Endothelial cell of umbilical vein (primary cell): ENCODE data around the gene SLC38A10. TPM values are rescaled to one million over a fixed set of nuclear protein-coding genes. Genes with fewer than 3 reads are reported as not detected.
A peak's percentile ranks its signal among the peaks of the same experiment; 100 is the strongest.

Experiments
- BruUV-seq: library from RNA; stranded (reverse); fragments of 400-500 nt; replicated peaks from 2 replicates; lab custom pipeline; 2021; lab: Mats Ljungman, UMichigan
- CTCF ChIA-PET: fragments of 300-600, 350-600 bp; sonication (Branson Sonifier 250); formaldehyde crosslinking; loops from one replicate; lab custom pipeline; 2021; ENCODE audit warnings: antibody characterized with exemption, inconsistent platforms; lab: Charles Lee
- POLR2A ChIA-PET: fragments of 300-600, 350-600 bp; sonication (Branson Sonifier 250); formaldehyde crosslinking; loops from one replicate; lab custom pipeline; 2021; ENCODE audit warnings: antibody characterized with exemption, inconsistent platforms; lab: Charles Lee
- DNase-seq: peaks from one replicate; pipeline ENCODE4 v3.0.0-alpha.2; 2011; ENCODE audit warnings: low read depth, low spot score
- FAIRE-seq: peaks from 2 replicates; lab custom pipeline; 2011; peaks lifted over from hg19 to GRCh38; lab: Jason Lieb, UNC
- H2AFZ ChIP-seq: 2 replicates; pipeline ENCODE4 v1.6.0; 2012; ENCODE audit warnings: low read depth, low read length, control low read depth, inconsistent platforms
- H3K27ac ChIP-seq: 2 replicates; pipeline ENCODE4 v1.5.1; 2011; ENCODE audit warnings: low read depth, mild to moderate bottlenecking, control low read depth, low read length, moderate library complexity; ENCODE audit not compliant: insufficient read depth
- H3K27me3 ChIP-seq, 2 experiments: 2 replicates each; pipeline versions ENCODE4 v1.6.0 to v1.6.1; 2011; ENCODE audit warnings: low read length in 2 of 2, mixed read lengths in 1 of 2; ENCODE audit not compliant: control insufficient read depth in 2 of 2, insufficient read depth in 2 of 2
- H3K36me3 ChIP-seq, 2 experiments: 2 replicates in 1 of 2; 3 replicates in 1 of 2; pipeline ENCODE4 v1.5.1; 2011; ENCODE audit warnings: low read length in 2 of 2, mild to moderate bottlenecking in 1 of 2, moderate library complexity in 1 of 2; ENCODE audit not compliant: control insufficient read depth in 2 of 2, insufficient read depth in 2 of 2; ENCODE audit errors: extremely low read depth in 1 of 2
- H3K4me1 ChIP-seq: 3 replicates; pipeline ENCODE4 v1.5.1; 2011; ENCODE audit warnings: mild to moderate bottlenecking, low read length; ENCODE audit not compliant: control insufficient read depth, insufficient read depth; ENCODE audit errors: extremely low read depth
- H3K4me2 ChIP-seq: 2 replicates; pipeline ENCODE4 v1.6.1; 2011; ENCODE audit warnings: low read length, control low read depth, mixed read lengths; ENCODE audit not compliant: insufficient read depth
- H3K4me3 ChIP-seq, 3 experiments: fragments of 200-600 bp in 1 of 3; sonication (generic), shearing (Covaris generic) in 1 of 3; replicated peaks in 1 of 3; 2 replicates each; pipeline ENCODE4 v1.5.1; 2011 to 2016; ENCODE audit warnings: control low read depth in 3 of 3, low read length in 3 of 3, mild to moderate bottlenecking in 2 of 3, inconsistent platforms in 1 of 3, low read depth in 1 of 3, moderate library complexity in 1 of 3; ENCODE audit not compliant: insufficient read depth in 1 of 3
- H3K79me2 ChIP-seq: 2 replicates; pipeline ENCODE4 v1.6.0; 2012; ENCODE audit warnings: low read length, inconsistent platforms; ENCODE audit not compliant: control insufficient read depth, insufficient read depth
- H3K9ac ChIP-seq: replicated peaks from 2 replicates; pipeline ENCODE3; 2011; ENCODE audit warnings: low read length, control low read depth; ENCODE audit not compliant: insufficient read depth; ENCODE audit errors: extremely low read depth
- H3K9me1 ChIP-seq: replicated peaks from 3 replicates; pipeline ENCODE4 v1.6.0; 2011; ENCODE audit warnings: mild to moderate bottlenecking, low read length; ENCODE audit not compliant: control insufficient read depth, insufficient read depth; ENCODE audit errors: extremely low read depth
- H3K9me3 ChIP-seq: replicated peaks from 2 replicates; pipeline ENCODE4 v1.5.1; 2012; ENCODE audit warnings: low read length, inconsistent platforms; ENCODE audit not compliant: control insufficient read depth, insufficient read depth
- H4K20me1 ChIP-seq: replicated peaks from 2 replicates; pipeline ENCODE3; 2011; ENCODE audit warnings: mild to moderate bottlenecking, low read length; ENCODE audit not compliant: control insufficient read depth, insufficient read depth; ENCODE audit errors: extremely low read depth
- CTCF ChIP-seq, 2 donors: IDR thresholded peaks; 1 replicate in 1 of 2; 2 replicates in 1 of 2; pipeline ENCODE4 v1.5.1; 2011; ENCODE audit warnings: low read length in 2 of 2, mild to moderate bottlenecking in 2 of 2, moderate library complexity in 2 of 2, control low read depth in 1 of 2, inconsistent platforms in 1 of 2, low read depth in 1 of 2; ENCODE audit not compliant: insufficient read depth in 1 of 2; ENCODE audit errors: extremely low read depth in 1 of 2
- EZH2 ChIP-seq: IDR thresholded peaks from 2 replicates; pipeline ENCODE4 v1.6.1; 2012; ENCODE audit warnings: borderline replicate concordance, low read depth, mild to moderate bottlenecking, moderate library complexity, low read length, inconsistent platforms; ENCODE audit not compliant: severe bottlenecking
- FOS ChIP-seq: IDR thresholded peaks from 2 replicates; pipeline ENCODE4 v1.6.1; 2011; ENCODE audit warnings: mild to moderate bottlenecking, low read length, moderate library complexity, borderline replicate concordance; ENCODE audit not compliant: insufficient read depth
- GATA2 ChIP-seq: IDR thresholded peaks from 2 replicates; pipeline ENCODE4 v1.7.0; 2011; ENCODE audit warnings: low read depth, mild to moderate bottlenecking, moderate library complexity, mixed read lengths, low read length; ENCODE audit not compliant: insufficient read length, insufficient read depth
- JUN ChIP-seq: IDR thresholded peaks from 2 replicates; pipeline ENCODE4 v1.6.1; 2011; ENCODE audit warnings: borderline replicate concordance, low read depth; ENCODE audit not compliant: insufficient read length, insufficient read depth
- MYC ChIP-seq: IDR thresholded peaks from one replicate; pipeline ENCODE4 v1.6.1; 2011; ENCODE audit warnings: mild to moderate bottlenecking, low read depth, low read length
- POLR2A ChIP-seq: IDR thresholded peaks from 2 replicates; pipeline ENCODE4 v1.6.1; 2012; ENCODE audit warnings: low read depth, mild to moderate bottlenecking, control low read depth, low read length
- POLR2AphosphoS5 ChIP-seq: IDR thresholded peaks from 2 replicates; pipeline ENCODE4 v1.6.1; 2012; ENCODE audit warnings: low read depth, mild to moderate bottlenecking, control low read depth, low read length, moderate library complexity; ENCODE audit not compliant: insufficient read depth
- dilution Hi-C: fragments of 300-500 bp; cut with MboI; formaldehyde crosslinking; loops from one replicate; pipeline ENCODE4 v1.15.0; 2019; ENCODE audit warnings: low sequenced_read_pairs; ENCODE audit not compliant: extremely low pct_ligation_motif_present
- intact Hi-C: fragments of 100-400 bp; cut with micrococcal nuclease; formaldehyde crosslinking; loops from one replicate; pipeline ENCODE4 v1.10.0; 2022
- polyA plus RNA-seq, 4 experiments: library from polyadenylated mRNA; depleted of rRNA in 3 of 4; stranded (reverse) in 3 of 4; unstranded in 1 of 4; fragments of >200 nt; gene quantifications; 2 replicates each; pipeline versions ENCODE4 v1.2.1 to v1.2.3, GENCODE V29; 2011 to 2012; ENCODE audit warnings: missing spikeins in 1 of 4
- total RNA-seq: library from RNA; stranded (reverse); gene quantifications from 2 replicates; pipeline ENCODE4 v1.2.3, GENCODE V29; 2021
- TF ChIP-seq, protein P1 (sequence below): IDR thresholded peaks from 2 replicates; pipeline ENCODE4 v1.6.1; 2011; ENCODE audit not compliant: insufficient read depth, insufficient read length

SLC38A10 gene
- total and polyA plus RNA-seq, 2 donors (not counting 3 experiments of a cell fraction or from before 2014, with no cell fraction given) = 72.7 to 113 TPM

- intact Hi-C loops (no loop called here), dilution Hi-C loops (no loop called here)
- DNase-seq (no peak), FAIRE-seq (no peak)
- Histone ChIP-seq H3K4me2 (no peak overlapping the region), H3K9me1 (no peaks in the 10 kb centered on the region), H3K4me1 (peaks cover 6% of the 10 kb centered on the region), H3K4me3 (no peak overlapping the region), H3K27me3 (no peaks in the 10 kb centered on the region), H4K20me1 (no peaks in the 10 kb centered on the region), H3K79me2 (no peaks in the 10 kb centered on the region), H3K9me3 (no peaks in the 10 kb centered on the region), H3K27ac (no peak overlapping the region), H2AFZ (no peak overlapping the region), H3K9ac (no peak overlapping the region), H3K36me3 (no peaks in the 10 kb centered on the region)
- TF ChIP-seq CTCF (IDR thresholded peaks at IDR 0.05; ENCODE audit: extremely low read depth in 1 of 2, insufficient read depth in 1 of 2, low read depth in 1 of 2, low read length in 2 of 2) = no peak
- TF ChIP-seq EZH2 = no peak
- BruUV-seq = no TSS peak
- POLR2A ChIA-PET = no interaction called here
- CTCF ChIA-PET = no interaction called here
Measured at GRCh38 chr17:81212365-81212764, 82.7 kb downstream of the SLC38A10 start.

GRCh38 chr17:81210868-81211267, 84.2 kb downstream of the SLC38A10 start:
- CTCF ChIA-PET = interaction anchor here (1.0 kb wide), 2 partner anchors 10 to 68 kb away, joined by 4 to 5 read pairs; no protein-coding TSS in a partner anchor
- BruUV-seq = no TSS peak
- peak overlapping the region; percentile 21 for H3K4me2 ChIP-seq

More at GRCh38 chr17:81210868-81211267, 84.2 kb downstream of the SLC38A10 start:
- intact Hi-C loops = no loop called here
- POLR2A ChIA-PET = no interaction called here
- peaks cover 0 to 4% of the 10 kb centered on the region in 2 experiments for H3K36me3 ChIP-seq
- dilution Hi-C loops = no loop called here
- H3K79me2 ChIP-seq = no peaks in the 10 kb centered on the region
- no peak overlapping the region for H3K4me3 ChIP-seq
- no peak overlapping the region for H2AFZ ChIP-seq
- no peak for DNase-seq
- no peak overlapping the region for H3K27ac ChIP-seq
- no peak for TF ChIP-seq EZH2
- no peak for TF ChIP-seq GATA2
- no peak for TF ChIP-seq POLR2AphosphoS5
- TF ChIP-seq, protein P1, sequence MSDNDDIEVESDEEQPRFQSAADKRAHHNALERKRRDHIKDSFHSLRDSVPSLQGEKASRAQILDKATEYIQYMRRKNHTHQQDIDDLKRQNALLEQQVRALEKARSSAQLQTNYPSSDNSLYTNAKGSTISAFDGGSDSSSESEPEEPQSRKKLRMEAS = no peak
- no peak for TF ChIP-seq JUN
- TF ChIP-seq POLR2A = no peak
- TF ChIP-seq FOS = no peak
- no peak for TF ChIP-seq MYC
- TF ChIP-seq CTCF (IDR thresholded peaks at IDR 0.05; ENCODE audit: extremely low read depth in 1 of 2, insufficient read depth in 1 of 2, low read depth in 1 of 2, low read length in 2 of 2) = no peak
- no peaks in the 10 kb centered on the region for H3K27me3 ChIP-seq
- H3K9me3 ChIP-seq = no peaks in the 10 kb centered on the region
- no peaks in the 10 kb centered on the region for H4K20me1 ChIP-seq
- peaks cover 6% of the 10 kb centered on the region for H3K4me1 ChIP-seq
- no peak for FAIRE-seq
- no peaks in the 10 kb centered on the region for H3K9me1 ChIP-seq
- H3K9ac ChIP-seq = no peak overlapping the region
